GM13977 (cell line): ENCODE data around the gene DYDC2.

Source experiments
- DNase-seq: peaks from one replicate; pipeline ENCODE4 v3.0.0; 2012; ENCODE audit warnings: low spot score
- CTCF ChIP-seq: IDR thresholded peaks from 2 replicates; pipeline ENCODE4 v1.5.1; 2012; ENCODE audit warnings: mild to moderate bottlenecking, control low read depth; ENCODE audit not compliant: insufficient read depth; ENCODE audit errors: extremely low read depth, missing control alignments
- in situ Hi-C: fragments of 300-500 bp; cut with MboI; formaldehyde crosslinking; loops from one replicate; pipeline ENCODE4 v1.12.0; 2022; ENCODE audit warnings: low sequenced_read_pairs, low pct_unique_long_range_greater_than_20kb, mixed read lengths, inconsistent platforms; ENCODE audit not compliant: unreplicated experiment

Gene DYDC2

GRCh38 chr10:80400136-80400804, 43.7 kb downstream of the DYDC2 start:
- in situ Hi-C loops, result no loop called here
- TF ChIP-seq CTCF, result no peak
- no peak for DNase-seq

- DNase-seq, result no peak
- TF ChIP-seq CTCF, result no peak
- in situ Hi-C loops, result no loop called here
Measured at GRCh38 chr10:80405035-80405434, 48.5 kb downstream of the DYDC2 start.

GRCh38 chr10:80405626-80406025, 49.0 kb downstream of the DYDC2 start:
- no peak for TF ChIP-seq CTCF
- in situ Hi-C loops, result no loop called here
- DNase-seq, result no peak

GRCh38 chr10:80406204-80406603, 49.6 kb downstream of the DYDC2 start:
- DNase-seq, result no peak
- TF ChIP-seq CTCF, result no peak
- in situ Hi-C loops, result no loop called here

- TF ChIP-seq CTCF, result no peak
- in situ Hi-C loops, result no loop called here
- no peak for DNase-seq
Measured at GRCh38 chr10:80407812-80408241, 51.2 kb downstream of the DYDC2 start.

GRCh38 chr10:80408242-80409101, 51.9 kb downstream of the DYDC2 start, which contains the start of gene PRXL2A:
Gene PRXL2A (plus strand): TSS chr10:80408551. CDS start chr10:80420468, 11,917 bp downstream.
- no peak for TF ChIP-seq CTCF
- in situ Hi-C loops, result no loop called here
- peak; percentile 95 for DNase-seq
